ENCODE results near the gene SLC6A5.

Gene SLC6A5

DNA sequence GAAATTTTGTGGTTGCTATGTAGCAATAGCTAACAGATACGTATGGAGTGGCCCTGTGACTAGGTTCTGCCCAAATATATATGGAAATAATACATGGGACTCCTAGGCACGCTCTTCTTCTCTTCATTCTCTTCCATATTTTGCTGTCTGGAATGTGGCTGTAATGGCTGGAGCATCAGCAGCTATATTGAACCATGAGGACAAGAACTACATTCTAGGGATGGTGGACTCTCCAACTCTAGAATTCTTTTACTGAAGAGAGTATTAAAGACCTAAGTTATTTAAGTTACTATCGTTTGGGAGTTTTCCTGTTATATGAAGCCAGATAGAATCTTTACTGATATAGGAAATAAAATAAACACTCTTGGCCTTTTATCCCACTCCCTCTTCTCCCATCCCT is 62.4 kb downstream of the SLC6A5 start:
- Histone ChIP-seq H3K36me3 (ENCODE audit: control insufficient read depth, insufficient read depth, low read length) (no peaks in the 10 kb centered on the region), H3K4me3 (ENCODE audit: low read length) (no peak overlapping the region), H3K9me3 (ENCODE audit: control insufficient read depth, low read length) (no peaks in the 10 kb centered on the region), H3K9ac (ENCODE audit: low read length) (no peak overlapping the region), H3K4me1 (ENCODE audit: control insufficient read depth, insufficient read depth, low read length) (no peaks in the 10 kb centered on the region), H3K27me3 (ENCODE audit: control insufficient read depth, insufficient read depth, low read length) (no peaks in the 10 kb centered on the region)

DNA sequence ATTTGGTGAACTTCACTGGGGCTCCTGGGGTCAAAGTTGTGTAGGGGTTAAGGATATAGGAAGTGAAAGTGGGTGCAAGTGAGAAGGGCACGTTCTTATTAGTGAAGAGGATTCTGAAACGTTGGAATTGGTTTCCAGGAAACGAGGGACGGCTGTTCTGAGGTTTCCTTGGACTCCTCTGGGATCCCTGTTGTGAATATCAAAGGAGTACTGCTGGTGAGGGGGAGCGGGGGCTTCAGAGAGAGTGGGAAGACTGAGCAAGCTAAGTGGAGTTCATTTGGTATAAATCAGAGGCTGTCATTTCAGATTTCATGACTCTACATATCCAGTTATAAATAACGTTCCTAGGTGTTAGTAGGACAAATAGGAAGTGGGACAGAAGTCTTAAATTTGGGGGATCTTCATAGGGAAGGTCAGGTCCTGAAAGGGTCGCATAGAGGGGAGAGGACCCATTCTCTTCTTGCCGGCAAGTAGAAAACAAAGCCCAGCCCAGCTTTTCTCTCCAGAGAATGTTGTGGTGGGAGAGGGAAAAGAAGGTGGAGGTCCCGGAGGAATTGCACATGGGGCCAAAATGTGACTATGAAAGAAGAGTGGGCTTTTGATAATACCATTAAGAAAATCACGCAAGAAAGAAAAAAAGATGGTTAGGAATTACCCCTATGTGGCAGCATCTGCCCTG is 68.9 kb downstream of the SLC6A5 start:
- H3K27me3 ChIP-seq (ENCODE audit: control insufficient read depth, insufficient read depth, low read length), result peaks cover 49% of the 10 kb centered on the region
- H3K9me3 ChIP-seq (ENCODE audit: control insufficient read depth, low read length), result no peaks in the 10 kb centered on the region
- no peaks in the 10 kb centered on the region for H3K4me1 ChIP-seq (ENCODE audit: control insufficient read depth, insufficient read depth, low read length)
- H3K4me3 ChIP-seq (ENCODE audit: low read length), result no peak overlapping the region
- no peak overlapping the region for H3K9ac ChIP-seq (ENCODE audit: low read length)
- no peaks in the 10 kb centered on the region for H3K36me3 ChIP-seq (ENCODE audit: control insufficient read depth, insufficient read depth, low read length)

DNA sequence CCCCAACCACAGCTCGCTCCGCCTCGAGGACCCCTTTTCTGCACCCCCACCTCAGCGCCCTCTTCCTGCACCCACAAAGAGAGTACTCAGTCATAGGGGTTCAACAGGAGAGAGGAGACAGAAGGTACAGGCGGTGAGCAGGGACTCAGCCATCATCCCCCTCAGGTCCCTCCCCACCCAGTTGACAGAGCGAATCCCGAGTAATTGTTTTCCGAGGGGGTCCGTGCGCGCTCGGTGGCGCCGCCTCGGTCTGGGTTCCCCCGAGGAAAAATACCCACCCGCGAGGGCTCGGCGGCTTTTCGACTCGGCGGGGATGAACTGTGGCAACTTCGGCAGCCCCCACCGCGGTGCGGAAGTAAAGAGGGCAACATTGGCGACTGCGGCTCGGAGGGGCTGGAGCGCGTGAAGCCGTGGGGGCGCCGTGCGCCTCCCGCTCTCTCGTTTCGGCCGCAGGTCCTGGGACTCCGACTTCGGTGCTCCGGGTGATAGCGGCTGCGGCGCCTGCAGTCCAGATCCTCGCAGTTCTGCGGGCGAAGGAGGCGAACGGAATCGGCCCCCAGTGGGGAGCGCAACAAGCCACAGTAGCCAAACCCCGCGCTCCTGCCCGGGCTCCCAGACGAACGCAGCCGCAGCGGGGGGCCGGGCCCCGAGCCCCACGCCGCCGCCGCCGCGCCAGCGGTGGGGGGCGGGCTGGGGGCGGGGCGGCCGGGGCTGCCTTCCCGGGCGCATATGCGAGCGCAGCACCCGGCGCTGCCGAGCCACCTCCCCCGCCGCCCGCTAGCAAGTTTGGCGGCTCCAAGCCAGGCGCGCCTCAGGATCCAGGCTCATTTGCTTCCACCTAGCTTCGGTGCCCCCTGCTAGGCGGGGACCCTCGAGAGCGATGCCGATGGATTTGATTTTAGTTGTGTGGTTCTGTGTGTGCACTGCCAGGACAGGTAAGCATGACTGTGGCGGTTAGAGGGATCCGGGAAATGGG is 69.7 kb downstream of the SLC6A5 start, which contains the start of gene NELL1:
Gene NELL1, plus strand, starts transcription at position 743 of the 976 bp plus-strand sequence.
- no peak within 1 kb of the TSS for H3K4me3 ChIP-seq (ENCODE audit: low read length)
- no peaks in the 10 kb centered on the region for H3K36me3 ChIP-seq (ENCODE audit: control insufficient read depth, insufficient read depth, low read length)
- no peaks in the 10 kb centered on the region for H3K4me1 ChIP-seq (ENCODE audit: control insufficient read depth, insufficient read depth, low read length)
- H3K9me3 ChIP-seq (ENCODE audit: control insufficient read depth, low read length), result no peaks in the 10 kb centered on the region
- peaks cover 49% of the 10 kb centered on the region for H3K27me3 ChIP-seq (ENCODE audit: control insufficient read depth, insufficient read depth, low read length)
- no peak within 1 kb of the TSS for H3K9ac ChIP-seq (ENCODE audit: low read length)

- Histone ChIP-seq H3K4me3 (ENCODE audit: low read length) (no peak overlapping the region), H3K9me3 (ENCODE audit: control insufficient read depth, low read length) (no peaks in the 10 kb centered on the region), H3K4me1 (ENCODE audit: control insufficient read depth, insufficient read depth, low read length) (no peaks in the 10 kb centered on the region), H3K36me3 (ENCODE audit: control insufficient read depth, insufficient read depth, low read length) (no peaks in the 10 kb centered on the region), H3K9ac (ENCODE audit: low read length) (no peak overlapping the region), H3K27me3 (ENCODE audit: control insufficient read depth, insufficient read depth, low read length) (peaks cover 49% of the 10 kb centered on the region)
Measured at GRCh38 chr11:20669820-20670684, 70.6 kb downstream of the SLC6A5 start.

DNA sequence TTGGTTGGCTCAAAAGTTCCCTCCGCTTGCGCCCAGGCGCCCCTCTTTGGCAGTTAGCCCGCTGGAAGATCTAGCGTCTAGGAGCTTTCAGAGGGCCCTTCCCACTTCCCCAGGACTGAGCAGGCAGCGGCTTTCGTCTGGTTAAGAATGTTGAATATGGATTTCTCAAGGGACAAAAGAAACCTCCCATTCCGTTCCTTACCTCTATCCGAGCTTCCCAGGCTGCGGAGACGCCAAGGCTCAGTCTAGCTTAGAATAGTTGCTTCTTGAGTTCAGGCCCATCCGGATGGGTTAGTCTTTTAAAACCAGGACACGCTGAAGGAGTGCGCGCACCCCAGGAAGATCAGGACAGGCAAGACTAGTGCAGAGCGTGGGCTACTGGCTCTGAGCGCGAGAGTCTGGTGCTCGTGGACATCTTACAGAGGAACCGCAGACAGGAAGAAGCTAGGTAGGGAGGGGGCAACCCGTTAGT is 71.6 kb downstream of the SLC6A5 start:
- Histone ChIP-seq H3K9me3 (ENCODE audit: control insufficient read depth, low read length) (no peaks in the 10 kb centered on the region), H3K36me3 (ENCODE audit: control insufficient read depth, insufficient read depth, low read length) (no peaks in the 10 kb centered on the region), H3K4me1 (ENCODE audit: control insufficient read depth, insufficient read depth, low read length) (no peaks in the 10 kb centered on the region), H3K9ac (ENCODE audit: low read length) (no peak overlapping the region), H3K27me3 (ENCODE audit: control insufficient read depth, insufficient read depth, low read length) (peaks cover 49% of the 10 kb centered on the region), H3K4me3 (ENCODE audit: low read length) (no peak overlapping the region)

- Histone ChIP-seq H3K4me1 (ENCODE audit: control insufficient read depth, insufficient read depth, low read length) (no peaks in the 10 kb centered on the region), H3K27me3 (ENCODE audit: control insufficient read depth, insufficient read depth, low read length) (peaks cover 49% of the 10 kb centered on the region), H3K9me3 (ENCODE audit: control insufficient read depth, low read length) (no peaks in the 10 kb centered on the region), H3K4me3 (ENCODE audit: low read length) (no peak overlapping the region), H3K9ac (ENCODE audit: low read length) (no peak overlapping the region), H3K36me3 (ENCODE audit: control insufficient read depth, insufficient read depth, low read length) (no peaks in the 10 kb centered on the region)
Measured at GRCh38 chr11:20671856-20672546, 72.6 kb downstream of the SLC6A5 start.

GRCh38 chr11:20672575-20672974 is 73.2 kb downstream of the SLC6A5 start:
- Histone ChIP-seq H3K9ac (ENCODE audit: low read length) (no peak overlapping the region), H3K36me3 (ENCODE audit: control insufficient read depth, insufficient read depth, low read length) (no peaks in the 10 kb centered on the region), H3K9me3 (ENCODE audit: control insufficient read depth, low read length) (no peaks in the 10 kb centered on the region), H3K4me1 (ENCODE audit: control insufficient read depth, insufficient read depth, low read length) (no peaks in the 10 kb centered on the region), H3K4me3 (ENCODE audit: low read length) (no peak overlapping the region), H3K27me3 (ENCODE audit: control insufficient read depth, insufficient read depth, low read length) (peaks cover 44% of the 10 kb centered on the region)

DNA sequence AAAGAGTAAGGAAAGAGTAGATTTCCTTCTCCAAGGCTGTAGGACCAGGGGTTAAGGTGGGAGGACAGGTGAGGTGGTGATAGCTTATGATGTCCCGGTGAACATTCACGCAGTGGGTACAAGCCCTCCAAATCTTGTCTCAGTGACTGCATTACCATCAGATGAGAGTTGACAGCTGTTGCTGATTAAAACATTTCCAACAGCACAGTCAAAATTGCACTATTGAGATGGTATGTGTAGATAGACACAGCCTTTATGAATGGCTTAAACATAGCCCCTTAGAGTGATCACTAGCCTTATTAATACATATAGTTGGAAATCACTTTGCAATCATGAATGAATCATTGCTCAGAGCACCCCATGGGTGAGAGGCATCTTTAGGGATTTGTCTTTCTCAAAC is 77.2 kb downstream of the SLC6A5 start:
- no peak overlapping the region for H3K9ac ChIP-seq (ENCODE audit: low read length)
- H3K4me3 ChIP-seq (ENCODE audit: low read length), result no peak overlapping the region
- H3K9me3 ChIP-seq (ENCODE audit: control insufficient read depth, low read length), result no peaks in the 10 kb centered on the region
- H3K36me3 ChIP-seq (ENCODE audit: control insufficient read depth, insufficient read depth, low read length), result no peaks in the 10 kb centered on the region
- no peaks in the 10 kb centered on the region for H3K4me1 ChIP-seq (ENCODE audit: control insufficient read depth, insufficient read depth, low read length)
- H3K27me3 ChIP-seq (ENCODE audit: control insufficient read depth, insufficient read depth, low read length), result peaks cover 5% of the 10 kb centered on the region

DNA sequence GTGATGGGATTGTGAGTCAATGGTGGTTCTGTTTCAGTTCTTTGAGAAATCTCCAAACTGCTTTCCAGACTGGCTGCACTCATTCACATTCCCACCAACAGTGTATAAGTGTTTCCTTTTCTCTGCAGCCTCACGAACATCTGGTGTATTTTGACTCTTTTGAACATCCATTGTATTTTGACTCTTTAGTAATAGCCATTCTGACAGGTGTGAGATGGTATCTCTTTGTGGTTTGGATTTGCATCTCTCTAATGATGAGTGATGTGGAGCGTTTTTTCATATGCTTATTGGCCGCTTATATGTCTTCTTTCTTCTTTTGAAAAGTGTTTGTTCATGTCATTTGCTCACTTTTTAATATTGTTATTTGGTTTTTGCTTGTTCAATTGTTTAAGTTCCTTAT is 89.4 kb downstream of the SLC6A5 start:
- Histone ChIP-seq H3K9me3 (ENCODE audit: control insufficient read depth, low read length) (no peaks in the 10 kb centered on the region), H3K36me3 (ENCODE audit: control insufficient read depth, insufficient read depth, low read length) (no peaks in the 10 kb centered on the region), H3K27me3 (ENCODE audit: control insufficient read depth, insufficient read depth, low read length) (no peaks in the 10 kb centered on the region), H3K4me3 (ENCODE audit: low read length) (no peak overlapping the region), H3K4me1 (ENCODE audit: control insufficient read depth, insufficient read depth, low read length) (no peaks in the 10 kb centered on the region), H3K9ac (ENCODE audit: low read length) (no peak overlapping the region)

- no peaks in the 10 kb centered on the region for H3K27me3 ChIP-seq (ENCODE audit: control insufficient read depth, insufficient read depth, low read length)
- H3K4me3 ChIP-seq (ENCODE audit: low read length), result no peak overlapping the region
- H3K4me1 ChIP-seq (ENCODE audit: control insufficient read depth, insufficient read depth, low read length), result no peaks in the 10 kb centered on the region
- no peak overlapping the region for H3K9ac ChIP-seq (ENCODE audit: low read length)
- no peaks in the 10 kb centered on the region for H3K9me3 ChIP-seq (ENCODE audit: control insufficient read depth, low read length)
- no peaks in the 10 kb centered on the region for H3K36me3 ChIP-seq (ENCODE audit: control insufficient read depth, insufficient read depth, low read length)
Measured at GRCh38 chr11:20707876-20708275, 108.5 kb downstream of the SLC6A5 start.
